ENCODE results near the gene KAT2B. TPM values are rescaled to one million over a fixed set of nuclear protein-coding genes. Genes with fewer than 3 reads are reported as not detected.
A peak's percentile ranks its signal among the peaks of the same experiment; 100 is the strongest.

KAT2B gene
- polyA plus RNA-seq, 1 donor: 29.9 TPM

- no peak for DNase-seq
Observed at GRCh38 chr3:20143519-20143918, 103.3 kb downstream of the KAT2B start.

GRCh38 chr3:20145874-20146273, 105.6 kb downstream of the KAT2B start:
- no peak for DNase-seq

GRCh38 chr3:20146301-20146700, 106.1 kb downstream of the KAT2B start:
- DNase-seq: no peak

- no peak for DNase-seq
Observed at GRCh38 chr3:20147361-20147760, 107.1 kb downstream of the KAT2B start.

GRCh38 chr3:20148466-20148865, 108.2 kb downstream of the KAT2B start:
- no peak for DNase-seq

GRCh38 chr3:20154078-20154477, 113.8 kb downstream of the KAT2B start:
- no peak for DNase-seq

- DNase-seq: no peak
Observed at GRCh38 chr3:20154928-20155327, 114.7 kb downstream of the KAT2B start.

GRCh38 chr3:20160230-20160629, 120.0 kb downstream of the KAT2B start:
- DNase-seq: no peak

GRCh38 chr3:20161714-20162113, 121.5 kb downstream of the KAT2B start:
- no peak for DNase-seq

- DNase-seq: no peak
Observed at GRCh38 chr3:20173844-20174410, 133.7 kb downstream of the KAT2B start.

GRCh38 chr3:20181276-20181675, 141.0 kb downstream of the KAT2B start:
- DNase-seq: no peak

- no peak for DNase-seq
Observed at GRCh38 chr3:20182206-20182605, 142.0 kb downstream of the KAT2B start.

GRCh38 chr3:20185331-20185678, 145.1 kb downstream of the KAT2B start:
- DNase-seq: peak; percentile 11

GRCh38 chr3:20185679-20186599, 145.7 kb downstream of the KAT2B start, which contains the start of gene SGO1:
TSS of gene SGO1 (minus strand) at chr3:20186206. CDS start at chr3:20184027, 2,179 bp downstream.
- peak; percentile 99 for DNase-seq

- DNase-seq: no peak
Observed at GRCh38 chr3:20186600-20187004, 146.4 kb downstream of the KAT2B start.

GRCh38 chr3:20190991-20191390, 150.7 kb downstream of the KAT2B start:
- DNase-seq: no peak

GRCh38 chr3:20194793-20195460, 154.7 kb downstream of the KAT2B start:
- DNase-seq: no peak

- DNase-seq: no peak
Observed at GRCh38 chr3:20197775-20198174, 157.5 kb downstream of the KAT2B start.

- no peak for DNase-seq
Observed at GRCh38 chr3:20201143-20201542, 160.9 kb downstream of the KAT2B start.

Data from left kidney (tissue), 2 donors.